H1 (cell line): Measurements from ENCODE around the gene SELENOO. TPM values are rescaled to one million over a fixed set of nuclear protein-coding genes. Genes with fewer than 3 reads are reported as not detected.

Experiments used
- CTCF ChIA-PET: fragments of 300-600 bp; sonication (Branson Sonifier 250); formaldehyde crosslinking; loops from one replicate; lab custom pipeline; 2021; ENCODE audit not compliant: partially characterized antibody; lab: Charles Lee
- POLR2A ChIA-PET: fragments of 300-600 bp; sonication (Branson Sonifier 250); formaldehyde crosslinking; loops from one replicate; lab custom pipeline; 2021; ENCODE audit warnings: inconsistent platforms; ENCODE audit not compliant: partially characterized antibody; lab: Charles Lee
- DNase-seq, 2 experiments: peaks; one replicate each; pipeline versions ENCODE4 v3.0.0 to v3.0.0-alpha.2; 2010 to 2022; ENCODE audit warnings: low spot score in 2 of 2, low read depth in 1 of 2, mixed read lengths in 1 of 2
- FAIRE-seq: peaks from 2 replicates; lab custom pipeline; 2011; peaks lifted over from hg19 to GRCh38; lab: Jason Lieb, UNC
- H2AFZ ChIP-seq: 2 replicates; pipeline ENCODE4 v1.8.1; 2012; ENCODE audit warnings: low read length, inconsistent platforms
- H2AK5ac ChIP-seq: 2 replicates; pipeline ENCODE4 v1.6.1; 2013; ENCODE audit warnings: low read depth, low read length
- H2BK120ac ChIP-seq: replicated peaks from 2 replicates; pipeline ENCODE3; 2013; ENCODE audit warnings: low read depth, low read length, inconsistent platforms
- H2BK12ac ChIP-seq: 2 replicates; pipeline ENCODE4 v1.6.1; 2013; ENCODE audit warnings: low read depth, low read length
- H2BK15ac ChIP-seq: 2 replicates; pipeline ENCODE4 v1.6.1; 2013; ENCODE audit warnings: low read length
- H2BK20ac ChIP-seq: 2 replicates; pipeline ENCODE4 v1.6.1; 2013; ENCODE audit warnings: low read length
- H2BK5ac ChIP-seq: 2 replicates; pipeline ENCODE4 v1.6.1; 2013; ENCODE audit warnings: low read depth, low read length
- H3K14ac ChIP-seq: 2 replicates; pipeline ENCODE4 v1.6.1; 2013; ENCODE audit warnings: inconsistent platforms; ENCODE audit not compliant: insufficient read length
- H3K18ac ChIP-seq: 2 replicates; pipeline ENCODE4 v1.6.1; 2013; ENCODE audit warnings: low read length; ENCODE audit errors: extremely low read depth
- H3K23ac ChIP-seq: 2 replicates; pipeline ENCODE4 v1.6.1; 2013; ENCODE audit warnings: inconsistent platforms; ENCODE audit not compliant: insufficient read length
- H3K23me2 ChIP-seq: 2 replicates; pipeline ENCODE4 v1.6.1; 2013; ENCODE audit warnings: low read depth, low read length
- H3K27ac ChIP-seq: 2 replicates; pipeline ENCODE4 v1.6.1; 2011; ENCODE audit warnings: low read depth, low read length, inconsistent platforms
- H3K27me3 ChIP-seq, 4 experiments: replicated peaks in 1 of 4; 1 replicate in 1 of 4; 2 replicates in 3 of 4; pipeline versions ENCODE4 v1.6.1 to v1.8.1; 2011 to 2013; ENCODE audit warnings: low read length in 3 of 4, mild to moderate bottlenecking in 3 of 4, inconsistent platforms in 2 of 4, mixed read lengths in 2 of 4, moderate library complexity in 1 of 4; ENCODE audit not compliant: control insufficient read depth in 3 of 4, insufficient read depth in 3 of 4; ENCODE audit errors: extremely low read depth in 1 of 4
- H3K36me3 ChIP-seq, 4 experiments: 2 replicates each; pipeline versions ENCODE4 v1.6.1 to v1.8.1; 2011 to 2013; ENCODE audit warnings: mild to moderate bottlenecking in 4 of 4, low read length in 3 of 4, moderate library complexity in 2 of 4, control low read depth in 1 of 4, inconsistent platforms in 1 of 4; ENCODE audit not compliant: insufficient read depth in 4 of 4, control insufficient read depth in 2 of 4
- H3K4ac ChIP-seq: replicated peaks from 2 replicates; pipeline ENCODE3; 2013; ENCODE audit warnings: low read length, low read depth, mixed read lengths, inconsistent platforms; ENCODE audit not compliant: insufficient read length
- H3K4me1 ChIP-seq, 4 experiments: replicated peaks in 1 of 4; 1 replicate in 1 of 4; 2 replicates in 3 of 4; pipeline versions ENCODE4 v1.6.1 to v1.8.1; 2011 to 2013; ENCODE audit warnings: low read length in 3 of 4, inconsistent platforms in 2 of 4, mixed read lengths in 1 of 4; ENCODE audit not compliant: insufficient read depth in 4 of 4, control insufficient read depth in 3 of 4
- H3K4me2 ChIP-seq, 2 experiments: 2 replicates each; pipeline versions ENCODE4 v1.6.1 to v1.8.1; 2011 to 2013; ENCODE audit warnings: low read depth in 2 of 2, low read length in 2 of 2, control low read depth in 1 of 2, inconsistent platforms in 1 of 2, mild to moderate bottlenecking in 1 of 2; ENCODE audit not compliant: insufficient read depth in 1 of 2
- H3K4me3 ChIP-seq, 4 experiments: fragments of 200-600, 300-600 bp in 1 of 4; sonication (generic), shearing (Covaris generic), sonication (Bioruptor Twin) in 1 of 4; 2 replicates each; pipeline versions ENCODE4 v1.5.1 to v1.8.1; 2011 to 2016; ENCODE audit warnings: low read length in 4 of 4, low read depth in 3 of 4, control low read depth in 2 of 4, inconsistent platforms in 2 of 4, mild to moderate bottlenecking in 2 of 4, mixed read lengths in 1 of 4, moderate library complexity in 1 of 4; ENCODE audit not compliant: insufficient read depth in 2 of 4; ENCODE audit errors: extremely low read depth in 1 of 4
- H3K56ac ChIP-seq: replicated peaks from 2 replicates; pipeline ENCODE3; 2013; ENCODE audit warnings: low read depth, mild to moderate bottlenecking, mixed read lengths, low read length, inconsistent platforms; ENCODE audit not compliant: insufficient read length
- H3K79me1 ChIP-seq: 2 replicates; pipeline ENCODE4 v1.6.1; 2013; ENCODE audit warnings: low read depth, low read length, control low read depth
- H3K79me2 ChIP-seq, 2 experiments: 2 replicates each; pipeline versions ENCODE4 v1.6.1 to v1.8.1; 2012 to 2013; ENCODE audit warnings: low read length in 2 of 2, mild to moderate bottlenecking in 2 of 2, inconsistent platforms in 1 of 2; ENCODE audit not compliant: insufficient read depth in 2 of 2, control insufficient read depth in 1 of 2
- H3K9ac ChIP-seq, 4 experiments: replicated peaks in 1 of 4; 1 replicate in 1 of 4; 2 replicates in 3 of 4; pipeline versions ENCODE4 v1.6.1 to v1.8.1; 2011 to 2013; ENCODE audit warnings: low read depth in 3 of 4, low read length in 3 of 4, control low read depth in 2 of 4, mild to moderate bottlenecking in 2 of 4, moderate library complexity in 2 of 4, inconsistent platforms in 1 of 4; ENCODE audit errors: extremely low read depth in 1 of 4
- H3K9me3 ChIP-seq, 2 experiments: 2 replicates each; pipeline versions ENCODE4 v1.6.1 to v1.8.1; 2012 to 2013; ENCODE audit warnings: mild to moderate bottlenecking in 2 of 2, moderate library complexity in 2 of 2, control low read depth in 1 of 2, inconsistent platforms in 1 of 2, low read depth in 1 of 2, low read length in 1 of 2, mixed read lengths in 1 of 2; ENCODE audit not compliant: insufficient read depth in 2 of 2
- H4K20me1 ChIP-seq, 2 experiments: replicated peaks in 1 of 2; 2 replicates each; pipeline versions ENCODE3 to v1.8.1; 2011 to 2013; ENCODE audit warnings: inconsistent platforms in 2 of 2, low read length in 2 of 2, mild to moderate bottlenecking in 1 of 2; ENCODE audit not compliant: insufficient read depth in 2 of 2, control insufficient read depth in 1 of 2
- H4K5ac ChIP-seq: 2 replicates; pipeline ENCODE4 v1.6.1; 2013; ENCODE audit warnings: low read length, low read depth, mixed read lengths, inconsistent platforms; ENCODE audit not compliant: insufficient read length
- H4K8ac ChIP-seq: 2 replicates; pipeline ENCODE4 v1.8.0; 2013; ENCODE audit warnings: mild to moderate bottlenecking, moderate library complexity, low read length, inconsistent platforms; ENCODE audit not compliant: insufficient read depth; ENCODE audit errors: extremely low read depth
- H4K91ac ChIP-seq: replicated peaks from 2 replicates; pipeline ENCODE3; 2013; ENCODE audit warnings: low read length, mixed read lengths, inconsistent platforms; ENCODE audit not compliant: insufficient read length
- ASH2L ChIP-seq: fragments of 200-600, 300-600 bp; sonication (generic); IDR thresholded peaks from one replicate; pipeline ENCODE4 v1.7.1; 2017; ENCODE audit warnings: low read length
- EGR1 ChIP-seq: IDR thresholded peaks from 2 replicates; pipeline ENCODE4 v1.6.1; 2011; ENCODE audit warnings: low read depth, low read length, borderline replicate concordance
- EZH2 ChIP-seq: fragments of 200-600 bp; sonication (generic); IDR thresholded peaks from 2 replicates; pipeline ENCODE4 v1.7.1; 2012; ENCODE audit warnings: low read depth, mild to moderate bottlenecking, moderate library complexity, low read length, inconsistent platforms; ENCODE audit not compliant: severe bottlenecking
- KDM4A ChIP-seq: IDR thresholded peaks from one replicate; pipeline ENCODE4 v1.7.1; 2012; ENCODE audit warnings: low read depth, mild to moderate bottlenecking, moderate library complexity, low read length, inconsistent platforms; ENCODE audit not compliant: severe bottlenecking
- NANOG ChIP-seq: IDR thresholded peaks from 2 replicates; pipeline ENCODE4 v1.6.1; 2011; ENCODE audit warnings: low read length, low read depth, mild to moderate bottlenecking, inconsistent platforms; ENCODE audit not compliant: insufficient read depth, poor library complexity, severe bottlenecking
- SAP30 ChIP-seq: fragments of 300-600 bp; sonication (generic); IDR thresholded peaks from 2 replicates; pipeline ENCODE4 v1.7.1; 2012; ENCODE audit warnings: low read length, moderate library complexity, mild to moderate bottlenecking, inconsistent platforms; ENCODE audit not compliant: insufficient read depth, insufficient replicate concordance
- SRF ChIP-seq: IDR thresholded peaks from 2 replicates; pipeline ENCODE4 v1.6.1; 2011; ENCODE audit warnings: mild to moderate bottlenecking, low read depth, low read length, moderate library complexity
- TBP ChIP-seq: IDR thresholded peaks from 2 replicates; pipeline ENCODE4 v1.6.1; 2011; ENCODE audit warnings: low read depth, low read length, improper control_type of control experiment
- TEAD4 ChIP-seq: IDR thresholded peaks from 2 replicates; pipeline ENCODE4 v1.6.1; 2012; ENCODE audit warnings: low read depth, low read length, inconsistent platforms, mixed read lengths
- WGBS, 2 experiments: shearing (Covaris generic) in 1 of 2; methylation state at CpG; one replicate each; pipeline versions ENCODE4 v1.1.6 to v1.1.7; 2013 to 2015; ENCODE audit warnings: low lambda C conversion rate in 2 of 2, mixed read lengths in 2 of 2, inconsistent platforms in 1 of 2, low coverage in 1 of 2, missing lambda C conversion rate in 1 of 2; ENCODE audit not compliant: insufficient replicate concordance in 2 of 2, insufficient coverage in 1 of 2, insufficient read length in 1 of 2; ENCODE audit errors: extremely low coverage in 1 of 2, missing lambda C conversion rate in 1 of 2; 5-methylcytosine and 5-hydroxymethylcytosine counted together
- polyA plus RNA-seq, 7 experiments: library from polyadenylated mRNA; depleted of rRNA in 3 of 7; stranded (reverse) in 5 of 7; unstranded in 2 of 7; fragments of >200 nt in 5 of 7; fragments of 200-250 nt in 2 of 7; gene quantifications; 1 replicate in 5 of 7; 2 replicates in 1 of 7; 4 replicates in 1 of 7; pipeline versions ENCODE4 v1.2.1 to v1.2.3, GENCODE V29; 2011 to 2013; ENCODE audit warnings: missing spikeins in 2 of 7, mixed read lengths in 2 of 7
- total RNA-seq: library from RNA; stranded (reverse); fragmentation: NEBNext Ultra II Directional; extraction: Animal tissue kit (Norgen Biotek cat#: 25700); gene quantifications from 2 replicates; pipeline ENCODE4 v1.2.1, GENCODE V29; 2021
- TF ChIP-seq, protein P1 (sequence below): IDR thresholded peaks from 2 replicates; pipeline ENCODE4 v1.6.1; 2011; ENCODE audit warnings: low read length, improper control_type of control experiment
- TF ChIP-seq, protein P2 (sequence below): IDR thresholded peaks from 2 replicates; pipeline ENCODE4 v1.6.1; 2011; ENCODE audit warnings: low read depth, mild to moderate bottlenecking, low read length; ENCODE audit not compliant: insufficient read depth

Gene SELENOO
- total and polyA plus RNA-seq, 2 of the 8 experiments (the other 6 are each of a cell fraction or from before 2014, with no cell fraction given) = 18.6 to 25.1 TPM

DNA sequence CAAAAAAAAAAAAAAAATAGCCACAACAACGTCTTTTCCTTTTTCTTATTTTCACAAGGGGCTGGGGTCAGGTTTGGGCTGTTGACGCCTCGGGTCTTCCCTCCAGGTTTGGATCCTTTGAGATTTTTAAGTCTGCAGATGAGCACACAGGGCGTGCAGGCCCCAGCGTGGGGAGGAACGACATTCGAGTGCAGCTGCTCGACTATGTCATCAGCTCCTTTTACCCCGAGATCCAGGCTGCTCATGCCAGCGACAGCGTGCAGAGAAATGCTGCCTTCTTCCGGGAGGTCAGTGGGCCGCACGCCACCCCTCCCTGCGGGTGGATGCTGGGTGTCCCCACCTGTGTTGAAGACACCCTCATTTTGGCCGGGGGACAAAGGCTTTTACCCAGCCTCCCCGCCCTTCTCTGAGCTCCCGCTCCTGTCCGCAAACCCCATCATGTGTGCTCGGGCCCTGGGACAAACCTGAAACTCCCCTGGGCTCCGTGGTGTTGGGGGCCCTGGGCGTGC lies 7.7 kb downstream of the SELENOO start:
- Histone ChIP-seq H3K14ac (no peak overlapping the region), H3K4ac (no peak overlapping the region), H3K23me2 (no peaks in the 10 kb centered on the region), H3K9ac (no peak overlapping the region), H3K23ac (no peak overlapping the region), H3K36me3 (peaks cover 4 to 29% (median 21%) of the 10 kb centered on the region in 4 experiments; a peak in 7 of 8 replicates), H4K20me1 (peaks cover 8 to 25% of the 10 kb centered on the region in 2 experiments), H2BK5ac (no peak overlapping the region), H3K27ac (no peak overlapping the region), H3K4me2 (no peak overlapping the region), H4K8ac (peak overlapping the region; percentile 14; the same call in 1 of the 2 replicates), H2BK120ac (no peak overlapping the region), H4K91ac (no peak overlapping the region), H2BK20ac (no peak overlapping the region), H3K27me3 (no peaks in the 10 kb centered on the region), H3K4me3 (no peak overlapping the region), H2BK12ac (no peak overlapping the region), H2BK15ac (no peak overlapping the region), H3K79me1 (peaks cover 5% of the 10 kb centered on the region; the same call in 1 of the 2 replicates), H2AK5ac (no peak overlapping the region), H3K4me1 (peaks cover 0 to 3% (median 1%) of the 10 kb centered on the region in 4 experiments; a peak in 2 of 7 replicates), H3K9me3 (no peaks in the 10 kb centered on the region), H4K5ac (no peak overlapping the region), H2AFZ (no peak overlapping the region), H3K18ac (no peak overlapping the region), H3K56ac (no peak overlapping the region), H3K79me2 (peaks cover 0 to 13% of the 10 kb centered on the region in 2 experiments; a peak in 1 of 4 replicates)
- no peak for DNase-seq
- ChIA-PET POLR2A (interaction anchor here (0.6 to 1.6 kb wide), 5 partner anchors 9 to 28 kb away, joined by 3 to 4 read pairs (median 3); no protein-coding TSS in a partner anchor), CTCF (interaction anchor here (0.5 to 7.0 kb wide), 14 partner anchors 10 to 441 kb away, joined by 3 to 83 read pairs (median 4); partner anchors contain the start of gene PANX2)
- no peak for FAIRE-seq
- WGBS, 2 experiments = 93% methylated on average over 21 of the region's 22 CpGs; no CpG with 5 or more reads in 1 of the 2 experiments
- TF ChIP-seq EZH2 = no peak
- TF ChIP-seq, protein P1, sequence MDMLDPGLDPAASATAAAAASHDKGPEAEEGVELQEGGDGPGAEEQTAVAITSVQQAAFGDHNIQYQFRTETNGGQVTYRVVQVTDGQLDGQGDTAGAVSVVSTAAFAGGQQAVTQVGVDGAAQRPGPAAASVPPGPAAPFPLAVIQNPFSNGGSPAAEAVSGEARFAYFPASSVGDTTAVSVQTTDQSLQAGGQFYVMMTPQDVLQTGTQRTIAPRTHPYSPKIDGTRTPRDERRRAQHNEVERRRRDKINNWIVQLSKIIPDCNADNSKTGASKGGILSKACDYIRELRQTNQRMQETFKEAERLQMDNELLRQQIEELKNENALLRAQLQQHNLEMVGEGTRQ = no peak
- TF ChIP-seq NANOG = no peak
- no peak for TF ChIP-seq KDM4A
- TF ChIP-seq SRF = no peak
- no peak for TF ChIP-seq TEAD4
- TF ChIP-seq EGR1 = no peak
- no peak for TF ChIP-seq TBP
- TF ChIP-seq ASH2L = no peak
- no peak for TF ChIP-seq SAP30
- TF ChIP-seq, protein P2, sequence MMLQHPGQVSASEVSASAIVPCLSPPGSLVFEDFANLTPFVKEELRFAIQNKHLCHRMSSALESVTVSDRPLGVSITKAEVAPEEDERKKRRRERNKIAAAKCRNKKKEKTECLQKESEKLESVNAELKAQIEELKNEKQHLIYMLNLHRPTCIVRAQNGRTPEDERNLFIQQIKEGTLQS = no peak
